WERI-Rb-1 (cell line): ENCODE measurements around the gene ARGLU1.

Experiments used
- DNase-seq: peaks from one replicate; pipeline ENCODE4 v3.0.0-alpha.2; 2020
- H3K27ac ChIP-seq: fragments of 250-450 bp; sonication (Bioruptor Pico); 2 replicates; pipeline ENCODE4 v1.5.1; 2020; ENCODE audit warnings: mild to moderate bottlenecking, moderate library complexity
- H3K27me3 ChIP-seq: fragments of 250-450 bp; sonication (Bioruptor Pico); 2 replicates; pipeline ENCODE4 v1.5.1; 2021; ENCODE audit warnings: mild to moderate bottlenecking, low read depth, moderate library complexity; ENCODE audit not compliant: insufficient read depth, severe bottlenecking
- H3K36me3 ChIP-seq: fragments of 250-450 bp; sonication (Bioruptor Pico); 2 replicates; pipeline ENCODE4 v1.5.1; 2020; ENCODE audit warnings: mild to moderate bottlenecking, moderate library complexity
- H3K4me3 ChIP-seq: 2 replicates; pipeline ENCODE4 v1.5.1; 2011; ENCODE audit warnings: low read depth, mild to moderate bottlenecking, control low read depth, low read length
- H3K9me3 ChIP-seq: fragments of 250-450 bp; sonication (Bioruptor Pico); 2 replicates; pipeline ENCODE4 v1.5.1; 2021; ENCODE audit warnings: mild to moderate bottlenecking, moderate library complexity; ENCODE audit not compliant: severe bottlenecking
- TF ChIP-seq, protein P1 (sequence below): IDR thresholded peaks from 2 replicates; pipeline ENCODE4 v1.5.1; 2011; ENCODE audit warnings: low read depth, mild to moderate bottlenecking, control low read depth, inconsistent platforms, low read length

The ARGLU1 gene

DNA sequence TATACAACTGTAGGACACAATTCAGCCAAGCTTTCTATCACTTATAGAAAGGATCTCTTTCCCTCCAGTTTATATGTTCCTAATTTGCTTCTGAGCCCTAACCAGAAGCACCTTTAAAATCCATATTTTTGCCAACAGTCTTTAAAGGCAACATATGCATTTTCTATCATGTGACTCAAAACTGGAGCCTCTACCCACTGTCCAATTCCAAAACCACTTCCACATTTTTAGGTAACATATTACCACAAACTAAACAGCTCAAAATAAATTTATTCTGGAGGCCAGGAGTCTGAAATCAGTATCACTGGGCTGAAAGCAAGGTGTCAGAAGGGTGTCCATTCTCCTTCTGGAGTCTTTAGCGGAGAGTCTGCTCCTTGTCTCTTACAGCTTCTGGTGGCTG lies 16.6 kb downstream of the ARGLU1 start:
- H3K27ac ChIP-seq: no peak overlapping the region
- DNase-seq: no peak
- H3K36me3 ChIP-seq: peaks cover 100% of the 10 kb centered on the region
- H3K27me3 ChIP-seq: no peaks in the 10 kb centered on the region
- no peaks in the 10 kb centered on the region for H3K9me3 ChIP-seq
- no peak overlapping the region for H3K4me3 ChIP-seq
- TF ChIP-seq, protein P1, sequence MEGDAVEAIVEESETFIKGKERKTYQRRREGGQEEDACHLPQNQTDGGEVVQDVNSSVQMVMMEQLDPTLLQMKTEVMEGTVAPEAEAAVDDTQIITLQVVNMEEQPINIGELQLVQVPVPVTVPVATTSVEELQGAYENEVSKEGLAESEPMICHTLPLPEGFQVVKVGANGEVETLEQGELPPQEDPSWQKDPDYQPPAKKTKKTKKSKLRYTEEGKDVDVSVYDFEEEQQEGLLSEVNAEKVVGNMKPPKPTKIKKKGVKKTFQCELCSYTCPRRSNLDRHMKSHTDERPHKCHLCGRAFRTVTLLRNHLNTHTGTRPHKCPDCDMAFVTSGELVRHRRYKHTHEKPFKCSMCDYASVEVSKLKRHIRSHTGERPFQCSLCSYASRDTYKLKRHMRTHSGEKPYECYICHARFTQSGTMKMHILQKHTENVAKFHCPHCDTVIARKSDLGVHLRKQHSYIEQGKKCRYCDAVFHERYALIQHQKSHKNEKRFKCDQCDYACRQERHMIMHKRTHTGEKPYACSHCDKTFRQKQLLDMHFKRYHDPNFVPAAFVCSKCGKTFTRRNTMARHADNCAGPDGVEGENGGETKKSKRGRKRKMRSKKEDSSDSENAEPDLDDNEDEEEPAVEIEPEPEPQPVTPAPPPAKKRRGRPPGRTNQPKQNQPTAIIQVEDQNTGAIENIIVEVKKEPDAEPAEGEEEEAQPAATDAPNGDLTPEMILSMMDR: no peak

DNA sequence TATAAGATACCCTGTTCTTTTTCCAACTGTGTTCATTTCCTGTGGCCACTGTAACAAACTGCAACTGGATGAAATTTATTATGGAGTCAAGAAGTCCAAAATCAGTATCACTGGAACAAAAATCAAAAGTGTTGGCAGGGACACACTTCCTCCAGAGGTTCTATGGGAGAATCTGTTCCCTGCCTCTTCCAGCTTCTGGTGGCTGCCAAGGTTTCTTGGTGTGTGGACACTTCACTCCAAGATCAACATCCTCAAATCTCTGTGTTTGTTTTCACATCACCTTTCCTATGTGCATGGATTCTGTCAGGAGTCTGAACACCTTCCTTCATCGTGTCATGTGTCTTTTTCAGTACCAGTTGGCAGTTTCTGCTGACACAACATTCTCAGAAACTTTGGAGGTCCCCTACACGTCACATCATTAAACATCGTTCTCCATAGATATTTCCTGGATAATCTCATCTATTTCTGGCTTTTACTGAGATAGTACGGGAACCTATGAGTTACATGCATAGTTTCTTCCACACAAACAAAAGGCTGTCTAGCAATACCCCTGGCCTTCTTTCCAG lies 17.3 kb downstream of the ARGLU1 start:
- H3K27ac ChIP-seq: no peak overlapping the region
- H3K27me3 ChIP-seq: no peaks in the 10 kb centered on the region
- peaks cover 99% of the 10 kb centered on the region for H3K36me3 ChIP-seq

DNA sequence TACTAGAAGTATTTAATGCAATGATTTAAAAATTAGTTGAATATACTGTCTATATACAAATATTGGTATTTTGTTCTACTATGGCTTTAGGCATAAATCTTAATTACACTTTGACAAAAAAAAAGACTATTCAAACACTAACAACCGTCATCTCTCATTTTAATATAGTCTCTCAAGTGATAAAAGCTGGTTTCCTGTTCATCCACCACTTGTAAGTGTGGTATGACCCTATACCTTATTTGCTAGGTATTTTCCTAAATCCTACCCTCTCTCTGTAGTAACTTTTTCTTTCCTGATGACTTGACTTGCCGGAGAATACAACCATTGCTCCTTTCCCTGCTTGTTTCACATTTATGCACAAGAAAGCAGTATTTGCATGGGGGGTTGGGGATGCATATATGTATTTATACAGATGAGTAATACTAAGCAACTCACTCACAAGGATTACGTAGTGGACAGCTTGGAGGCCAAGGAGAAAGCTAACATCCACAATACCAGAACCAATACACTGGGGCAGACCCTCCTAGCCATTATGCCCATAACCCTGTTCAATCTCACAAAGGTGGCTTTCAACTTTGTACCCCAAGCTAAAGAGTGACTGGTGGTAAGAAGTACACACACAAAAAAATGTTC lies 19.8 kb downstream of the ARGLU1 start:
- H3K27ac ChIP-seq: no peak overlapping the region
- H3K4me3 ChIP-seq: no peak overlapping the region
- no peak for DNase-seq
- H3K36me3 ChIP-seq: peaks cover 99% of the 10 kb centered on the region
- no peaks in the 10 kb centered on the region for H3K9me3 ChIP-seq
- H3K27me3 ChIP-seq: no peaks in the 10 kb centered on the region
- TF ChIP-seq, protein P1: no peak

More for the DNA sequence above, 17.3 kb downstream of the ARGLU1 start:
- no peaks in the 10 kb centered on the region for H3K9me3 ChIP-seq
- no peak overlapping the region for H3K4me3 ChIP-seq
- TF ChIP-seq, protein P1: no peak
- DNase-seq: no peak

DNA sequence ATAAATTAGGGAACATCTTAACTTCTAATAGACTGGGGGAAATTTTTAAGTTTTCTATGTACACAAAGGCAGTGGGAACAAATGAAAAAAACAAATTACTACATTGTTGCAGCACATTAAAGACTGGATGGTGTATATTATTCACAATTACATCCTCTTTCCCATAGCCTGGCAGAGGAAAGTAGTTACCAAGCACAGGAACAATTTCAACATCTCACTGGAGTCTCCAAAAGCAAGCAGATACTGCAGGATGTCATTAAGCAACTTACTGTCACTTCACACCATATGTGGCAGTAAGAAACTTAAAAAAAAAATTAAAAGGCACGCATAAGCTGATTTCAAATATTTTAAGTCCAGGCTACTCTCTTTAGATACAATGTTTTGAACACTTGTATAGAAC lies 26.1 kb downstream of the ARGLU1 start:
- no peak for DNase-seq
- Histone ChIP-seq H3K9me3 (no peaks in the 10 kb centered on the region), H3K4me3 (no peak overlapping the region), H3K27me3 (no peaks in the 10 kb centered on the region), H3K36me3 (peaks cover 61% of the 10 kb centered on the region), H3K27ac (no peak overlapping the region)
- TF ChIP-seq, protein P1: no peak

DNA sequence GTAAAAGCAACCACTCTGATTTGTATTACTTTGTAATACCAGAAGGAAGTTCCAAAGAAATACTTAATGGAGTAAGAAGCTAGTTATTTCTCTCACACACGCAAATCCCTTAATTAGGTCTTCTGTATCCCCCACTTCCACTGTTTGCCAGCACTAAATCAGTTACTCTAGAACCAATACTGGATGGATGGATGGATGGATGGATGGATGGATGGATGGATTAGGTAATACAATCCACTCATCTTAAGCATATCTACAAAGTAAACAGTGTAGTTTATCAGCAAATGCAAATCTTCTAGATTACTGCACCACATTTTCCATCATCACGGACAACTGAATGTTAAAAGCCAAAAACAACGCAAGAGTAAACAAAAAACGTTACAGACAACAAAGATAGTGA lies 27.3 kb downstream of the ARGLU1 start:
- TF ChIP-seq, protein P1: no peak
- Histone ChIP-seq H3K4me3 (no peak overlapping the region), H3K27ac (no peak overlapping the region), H3K27me3 (no peaks in the 10 kb centered on the region), H3K9me3 (no peaks in the 10 kb centered on the region), H3K36me3 (peaks cover 50% of the 10 kb centered on the region)
- DNase-seq: no peak

DNA sequence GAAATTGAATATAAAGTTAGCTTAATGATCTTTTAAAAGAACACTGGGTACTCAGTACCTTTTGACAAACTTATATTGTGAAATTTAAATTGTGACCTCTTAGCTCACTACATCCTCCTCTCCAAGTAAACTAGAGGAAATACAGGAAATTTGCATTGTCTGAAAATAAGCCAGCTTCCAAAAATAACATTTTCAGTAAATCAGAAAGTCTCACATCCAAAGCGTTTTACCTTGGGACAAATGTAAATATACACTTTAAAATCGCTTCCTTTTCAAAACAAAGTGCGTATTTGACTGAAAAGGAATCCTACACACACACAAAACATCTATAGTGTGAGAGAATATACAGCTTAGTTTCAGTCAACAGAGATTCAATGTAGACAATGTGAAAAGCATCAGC lies 30.4 kb downstream of the ARGLU1 start:
- TF ChIP-seq, protein P1: no peak
- no peak overlapping the region for H3K4me3 ChIP-seq
- peaks cover 16% of the 10 kb centered on the region for H3K27me3 ChIP-seq
- DNase-seq: no peak
- H3K27ac ChIP-seq: no peak overlapping the region
- H3K9me3 ChIP-seq: no peaks in the 10 kb centered on the region
- H3K36me3 ChIP-seq: peaks cover 19% of the 10 kb centered on the region
